ENCODE results near the gene NAA40. TPM values are rescaled to one million over a fixed set of nuclear protein-coding genes. Genes with fewer than 3 reads are reported as not detected.

The NAA40 gene
- total and polyA plus RNA-seq, 2 of the 13 experiments (the other 11 are each of a cell fraction or from before 2014, with no cell fraction given): 11.1 to 17.9 TPM

GRCh38 chr11:63916837-63917691 is 21.7 kb upstream of the NAA40 start, which contains the start of gene RCOR2 (continued):
- TF ChIP-seq SNAPC4 (CRISPR knock-in tag; IDR thresholded peaks at IDR 0.05) (peak; percentile 42; the same call in 1 of the 2 replicates), HDAC6 (IDR thresholded peaks at IDR 0.05; ENCODE audit: low read depth, low read length) (no peak), ARID4A (CRISPR knock-in tag; IDR thresholded peaks at IDR 0.05; ENCODE audit: borderline replicate concordance) (peak; percentile 40; the same call in 1 of the 2 replicates), TBX2 (CRISPR knock-in tag; IDR thresholded peaks at IDR 0.05; ENCODE audit: borderline replicate concordance) (no peak), ATF2 (CRISPR knock-in tag; IDR thresholded peaks at IDR 0.05) (no peak), ZNF709 (CRISPR knock-in tag; IDR thresholded peaks at IDR 0.05) (no peak), ZNF672 (CRISPR knock-in tag; IDR thresholded peaks at IDR 0.05) (no peak), STAT5B (CRISPR knock-in tag; IDR thresholded peaks at IDR 0.05) (no peak), RXRB (CRISPR knock-in tag; IDR thresholded peaks at IDR 0.05; ENCODE audit: borderline replicate concordance) (peak; percentile 32; the same call in 1 of the 2 replicates), CREB3 (CRISPR knock-in tag; IDR thresholded peaks at IDR 0.05) (no peak), THAP11 (CRISPR knock-in tag; IDR thresholded peaks at IDR 0.05) (no peak; the same call in 1 of the 2 replicates), ZNF563 (CRISPR knock-in tag; IDR thresholded peaks at IDR 0.05) (no peak), TFE3 (CRISPR knock-in tag; IDR thresholded peaks at IDR 0.05) (no peak), RAD51 (IDR thresholded peaks at IDR 0.05; ENCODE audit: borderline replicate concordance) (no peak), CBFB (CRISPR knock-in tag; IDR thresholded peaks at IDR 0.05) (peak; percentile 35; the same call in 1 of the 2 replicates), MTA3 (CRISPR knock-in tag; IDR thresholded peaks at IDR 0.05) (no peak)
